A549 (cell line): Measurements from ENCODE around the gene LAMC3. TPM values are rescaled to one million over a fixed set of nuclear protein-coding genes. Genes with fewer than 3 reads are reported as not detected.

Experiments
- ATAC-seq, 2 experiments: fragments of 200-7000 bp in 1 of 2; fragments of >200 bp in 1 of 2; cut with Nextera tagmentation in 1 of 2; cut with Tn5 transposase in 1 of 2; 3 replicates each; pipeline versions ENCODE4 v1.8.0 to v1.9.1; 2018 to 2020; ENCODE audit warnings: mild to moderate bottlenecking in 1 of 2, moderate library complexity in 1 of 2
- CTCF ChIA-PET: fragments of 300-600 bp; sonication (Branson Sonifier 250); formaldehyde crosslinking; extraction: SDS; loops from one replicate; lab custom pipeline; 2021; ENCODE audit warnings: antibody characterized with exemption, inconsistent platforms; lab: Yijun Ruan, JAX
- POLR2A ChIA-PET: fragments of 350-600 bp; formaldehyde crosslinking; extraction: SDS; loops from one replicate; lab custom pipeline; 2021; ENCODE audit warnings: antibody characterized with exemption, inconsistent platforms; lab: Yijun Ruan, JAX
- DNase-seq, 2 experiments: peaks; one replicate each; pipeline versions ENCODE4 v3.0.0 to v3.0.0-alpha.2; 2011 to 2016; ENCODE audit warnings: low read depth in 1 of 2, low spot score in 1 of 2
- FAIRE-seq: peaks from 2 replicates; lab custom pipeline; 2011; peaks lifted over from hg19 to GRCh38; lab: Jason Lieb, UNC
- H3K27ac ChIP-seq, 2 experiments: fragments of >200 bp; sonication (Bioruptor Twin); formaldehyde crosslinking; 3 replicates each; pipeline ENCODE4 v1.5.1; 2016 to 2017
- H3K4me1 ChIP-seq: fragments of >200 bp; sonication (Bioruptor Twin); formaldehyde crosslinking; 3 replicates; pipeline ENCODE4 v1.6.1; 2016
- H3K4me2 ChIP-seq: fragments of >200 bp; sonication (Bioruptor Twin); formaldehyde crosslinking; 3 replicates; pipeline ENCODE4 v1.6.1; 2016
- H3K4me3 ChIP-seq: fragments of >200 bp; sonication (Bioruptor Twin); formaldehyde crosslinking; 3 replicates; pipeline ENCODE4 v1.5.1; 2016
- H3K9me3 ChIP-seq: fragments of >200 bp; sonication (Bioruptor Twin); formaldehyde crosslinking; 3 replicates; pipeline ENCODE4 v1.6.1; 2016
- BCL3 ChIP-seq: fragments of >200 bp; sonication (Bioruptor Twin); formaldehyde crosslinking; IDR thresholded peaks from 3 replicates; pipeline ENCODE4 v1.6.1; 2016
- BHLHE40 ChIP-seq: IDR thresholded peaks from 2 replicates; pipeline ENCODE4 v1.6.1; 2012; ENCODE audit warnings: low read depth, low read length, inconsistent platforms
- CBX2 ChIP-seq: fragments of 200-600 bp; sonication (generic); IDR thresholded peaks from 2 replicates; pipeline ENCODE4 v1.6.1; 2016; ENCODE audit warnings: low read depth, mild to moderate bottlenecking, borderline replicate concordance
- E2F6 ChIP-seq: IDR thresholded peaks from 2 replicates; pipeline ENCODE4 v1.6.1; 2012; ENCODE audit warnings: low read depth, borderline replicate concordance
- EHMT2 ChIP-seq: fragments of 200-600 bp; sonication (generic); IDR thresholded peaks from 2 replicates; pipeline ENCODE4 v1.6.1; 2016; ENCODE audit warnings: antibody characterized with exemption, low read depth, mild to moderate bottlenecking, moderate library complexity
- EP300 ChIP-seq, 2 experiments: fragments of >200 bp; sonication (Bioruptor Twin); formaldehyde crosslinking; IDR thresholded peaks; 2 replicates in 1 of 2; 3 replicates in 1 of 2; pipeline ENCODE4 v1.6.1; 2016 to 2017
- FOSB ChIP-seq: fragments of 250-450 bp; sonication (Bioruptor Pico); IDR thresholded peaks from 2 replicates; pipeline ENCODE4 v1.5.0; 2020; ENCODE audit warnings: mild to moderate bottlenecking, moderate library complexity
- FOXS1 ChIP-seq: fragments of 250-450 bp; sonication (Bioruptor Pico); IDR thresholded peaks from 2 replicates; pipeline ENCODE4 v1.5.0; 2020; ENCODE audit warnings: mild to moderate bottlenecking, moderate library complexity
- HDAC2 ChIP-seq: fragments of 200-600 bp; sonication (generic); IDR thresholded peaks from 2 replicates; pipeline ENCODE4 v1.6.1; 2016
- MAZ ChIP-seq: fragments of 150-350 bp; IDR thresholded peaks from 2 replicates; pipeline ENCODE4 v1.6.1; 2014; ENCODE audit warnings: antibody characterized with exemption, low read depth, low read length, borderline replicate concordance
- NR3C1 ChIP-seq: fragments of >200 bp; sonication (Bioruptor Twin); formaldehyde crosslinking; IDR thresholded peaks from 3 replicates; pipeline ENCODE4 v1.6.1; 2017
- POLR2AphosphoS2 ChIP-seq: conservative IDR thresholded peaks from 2 replicates; pipeline ENCODE4 v1.6.1; 2012; ENCODE audit warnings: low read length, improper control_type of control experiment, inconsistent platforms
- RAD21 ChIP-seq, 2 experiments: fragments of >200 bp in 1 of 2; sonication (Bioruptor Twin) in 1 of 2; formaldehyde crosslinking in 1 of 2; IDR thresholded peaks in 1 of 2; conservative IDR thresholded peaks in 1 of 2; 2 replicates in 1 of 2; 3 replicates in 1 of 2; pipeline ENCODE4 v1.6.1; 2012 to 2018; ENCODE audit warnings: inconsistent platforms in 1 of 2
- RARB ChIP-seq: fragments of 250-450 bp; sonication (Bioruptor Pico); IDR thresholded peaks from 2 replicates; pipeline ENCODE4 v1.8.0; 2021; ENCODE audit warnings: mild to moderate bottlenecking, moderate library complexity
- REST ChIP-seq: fragments of 200-600 bp; sonication (generic); IDR thresholded peaks from 2 replicates; pipeline ENCODE4 v1.6.1; 2016; ENCODE audit warnings: antibody characterized with exemption, mild to moderate bottlenecking, moderate library complexity
- RNF2 ChIP-seq: fragments of 200-600 bp; sonication (generic); IDR thresholded peaks from 2 replicates; pipeline ENCODE4 v1.6.1; 2016; ENCODE audit warnings: low read depth, mild to moderate bottlenecking, antibody characterized with exemption, moderate library complexity, borderline replicate concordance
- SMC3 ChIP-seq: fragments of >200 bp; sonication (Bioruptor Twin); formaldehyde crosslinking; IDR thresholded peaks from 3 replicates; pipeline ENCODE4 v1.6.1; 2018; ENCODE audit warnings: inconsistent platforms
- TFCP2L1 ChIP-seq: fragments of 250-450 bp; sonication (Bioruptor Pico); IDR thresholded peaks from 2 replicates; pipeline ENCODE4 v1.5.0; 2021; ENCODE audit warnings: mild to moderate bottlenecking
- ZNF302 ChIP-seq: fragments of 250-450 bp; sonication (Bioruptor Pico); IDR thresholded peaks from 2 replicates; pipeline ENCODE4 v1.9.0; 2021; ENCODE audit warnings: inconsistent platforms, mild to moderate bottlenecking, moderate library complexity
- ZSCAN20 ChIP-seq: fragments of 250-450 bp; sonication (Bioruptor Pico); IDR thresholded peaks from 2 replicates; pipeline ENCODE4 v1.8.0; 2022; ENCODE audit warnings: mild to moderate bottlenecking, moderate library complexity
- WGBS: methylation state at CpG from one replicate; pipeline ENCODE4 v1.1.6; 2017; ENCODE audit errors: missing lambda C conversion rate; 5-methylcytosine and 5-hydroxymethylcytosine counted together
- polyA plus RNA-seq, 4 experiments: library from polyadenylated mRNA; depleted of rRNA in 3 of 4; stranded (reverse); fragments of >200 nt; fragmentation: RNase III in 1 of 4; extraction: RNeasy Plus Mini Kit Qiagen cat#74134 plus additional on column Dnase treatment in 1 of 4; gene quantifications; 2 replicates in 3 of 4; 3 replicates in 1 of 4; pipeline ENCODE4 v1.2.3, GENCODE V29; 2011 to 2017
- TF ChIP-seq, protein P1 (sequence below): fragments of 450-650 bp; IDR thresholded peaks from 2 replicates; pipeline ENCODE4 v1.6.1; 2014; ENCODE audit warnings: antibody characterized with exemption
- TF ChIP-seq, protein P2 (sequence below): IDR thresholded peaks from 2 replicates; pipeline ENCODE4 v1.6.1; 2012

LAMC3 gene
- polyA plus RNA-seq, 2 of the 4 experiments (the other 2 are of a cell fraction), result 1.0 to 1.5 TPM

GRCh38 chr9:130983359-130983670 lies 25.7 kb upstream of the LAMC3 start:
- Histone ChIP-seq H3K9me3 (no peaks in the 10 kb centered on the region), H3K4me3 (no peak overlapping the region), H3K4me1 (no peaks in the 10 kb centered on the region), H3K4me2 (no peak overlapping the region), H3K27ac (no peak overlapping the region)
- POLR2A ChIA-PET, result no interaction called here
- no peak for DNase-seq
- WGBS, result 84% methylated on average over 6 of the region's 6 CpGs
- CTCF ChIA-PET, result interaction anchor here (1.3 to 4.8 kb wide), 5 partner anchors 9 to 117 kb away, joined by 3 to 29 read pairs (median 14); no protein-coding TSS in a partner anchor
- no peak for TF ChIP-seq CBX2
- TF ChIP-seq, protein P1, sequence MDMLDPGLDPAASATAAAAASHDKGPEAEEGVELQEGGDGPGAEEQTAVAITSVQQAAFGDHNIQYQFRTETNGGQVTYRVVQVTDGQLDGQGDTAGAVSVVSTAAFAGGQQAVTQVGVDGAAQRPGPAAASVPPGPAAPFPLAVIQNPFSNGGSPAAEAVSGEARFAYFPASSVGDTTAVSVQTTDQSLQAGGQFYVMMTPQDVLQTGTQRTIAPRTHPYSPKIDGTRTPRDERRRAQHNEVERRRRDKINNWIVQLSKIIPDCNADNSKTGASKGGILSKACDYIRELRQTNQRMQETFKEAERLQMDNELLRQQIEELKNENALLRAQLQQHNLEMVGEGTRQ, result no peak
- no peak for ATAC-seq
- no peak for FAIRE-seq

DNA sequence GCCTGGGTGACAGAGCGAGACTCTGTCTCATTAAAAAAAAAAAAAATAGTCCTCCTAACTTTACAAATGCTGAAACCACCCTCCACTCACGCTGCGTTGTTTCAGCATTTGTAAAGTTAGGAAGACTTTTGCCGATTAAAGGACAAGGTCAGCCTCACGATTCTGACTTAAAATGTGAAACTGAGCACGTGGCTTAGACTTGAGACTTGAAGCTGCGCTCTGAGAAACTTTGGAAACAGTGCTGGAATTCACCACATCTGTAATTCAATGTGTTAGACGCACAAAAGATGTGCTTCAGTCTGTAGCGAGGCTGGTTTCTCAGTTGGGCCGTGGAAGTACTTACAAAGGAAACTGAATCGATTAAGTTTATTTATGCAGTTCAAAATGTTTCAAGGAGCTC lies 25.0 kb upstream of the LAMC3 start:
- Histone ChIP-seq H3K4me3 (no peak overlapping the region), H3K27ac (no peak overlapping the region), H3K4me1 (no peaks in the 10 kb centered on the region), H3K9me3 (no peaks in the 10 kb centered on the region), H3K4me2 (no peak overlapping the region)
- POLR2A ChIA-PET, result no interaction called here
- ATAC-seq (no peak), DNase-seq (no peak), FAIRE-seq (no peak)
- CTCF ChIA-PET, result interaction anchor here (1.5 to 5.6 kb wide), 5 partner anchors 14 to 117 kb away, joined by 4 to 60 read pairs (median 6); no protein-coding TSS in a partner anchor
- TF ChIP-seq, protein P2, sequence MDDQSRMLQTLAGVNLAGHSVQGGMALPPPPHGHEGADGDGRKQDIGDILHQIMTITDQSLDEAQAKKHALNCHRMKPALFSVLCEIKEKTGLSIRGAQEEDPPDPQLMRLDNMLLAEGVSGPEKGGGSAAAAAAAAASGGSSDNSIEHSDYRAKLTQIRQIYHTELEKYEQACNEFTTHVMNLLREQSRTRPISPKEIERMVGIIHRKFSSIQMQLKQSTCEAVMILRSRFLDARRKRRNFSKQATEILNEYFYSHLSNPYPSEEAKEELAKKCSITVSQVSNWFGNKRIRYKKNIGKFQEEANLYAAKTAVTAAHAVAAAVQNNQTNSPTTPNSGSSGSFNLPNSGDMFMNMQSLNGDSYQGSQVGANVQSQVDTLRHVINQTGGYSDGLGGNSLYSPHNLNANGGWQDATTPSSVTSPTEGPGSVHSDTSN, result no peak
- TF ChIP-seq BHLHE40 (no peak), BCL3 (no peak), MAZ (no peak), NR3C1 (no peak), REST (no peak), FOSB (CRISPR knock-in tag) (no peak), ZSCAN20 (CRISPR knock-in tag) (no peak)
- 83% methylated on average over 11 of the region's 11 CpGs for WGBS

- no peak overlapping the region for H3K27ac ChIP-seq
- no peak for ATAC-seq
- FAIRE-seq, result no peak
- no peaks in the 10 kb centered on the region for H3K4me1 ChIP-seq
- H3K4me2 ChIP-seq, result no peak overlapping the region
- ChIA-PET POLR2A (no interaction called here), CTCF (interaction anchor here (0.6 to 5.6 kb wide), 10 partner anchors 11 to 757 kb away, joined by 3 to 60 read pairs (median 4); no protein-coding TSS in a partner anchor)
- WGBS, result 78% methylated on average over 8 of the region's 8 CpGs
- no peaks in the 10 kb centered on the region for H3K9me3 ChIP-seq
- no peak overlapping the region for H3K4me3 ChIP-seq
- no peak for DNase-seq
- no peak for TF ChIP-seq FOSB (CRISPR knock-in tag)
- no peak for TF ChIP-seq HDAC2
- TF ChIP-seq TFCP2L1 (CRISPR knock-in tag), result no peak
- TF ChIP-seq RARB (CRISPR knock-in tag), result no peak
- TF ChIP-seq CBX2, result no peak
- TF ChIP-seq FOXS1 (CRISPR knock-in tag), result no peak
- no peak for TF ChIP-seq ZNF302
- TF ChIP-seq RNF2, result no peak
- no peak for TF ChIP-seq EHMT2
- TF ChIP-seq E2F6, result no peak
- no peak for TF ChIP-seq MAZ
- no peak for TF ChIP-seq SMC3
- no peak for TF ChIP-seq EP300 (IDR thresholded peaks at IDR 0.05)
- TF ChIP-seq REST, result no peak
- no peak for TF ChIP-seq POLR2AphosphoS2
- TF ChIP-seq RAD21 (conservative IDR thresholded peaks at IDR 0.05 in 1 of 2, IDR thresholded peaks at IDR 0.05 in 1 of 2), result no peak
Measured at GRCh38 chr9:130984521-130984920, 24.5 kb upstream of the LAMC3 start.
